Smooth muscle cell of trachea (primary cell): ENCODE data around the gene FRZB. TPM values are rescaled to one million over a fixed set of nuclear protein-coding genes. Genes with fewer than 3 reads are reported as not detected.

Experiments used
- total RNA-seq: library from RNA; depleted of rRNA; stranded (reverse); fragments of >200 nt; gene quantifications from 2 replicates; pipeline ENCODE4 v1.2.1, GENCODE V29; 2014

The FRZB gene
- total RNA-seq, result 0.17 and 0.44 TPM in 2 replicates

GRCh38 chr2:182866461-182867406 lies at the start of gene FRZB:
TSS of gene FRZB (minus strand) at chr2:182866637. CDS start at chr2:182866552, 85 bp downstream.

Other genes with a start within 250 kb of the FRZB start
- gene DNAJC10, start 150.4 kb downstream of the FRZB start, total RNA-seq, result 76.7 and 111 TPM in 2 replicates
- gene NCKAP1, start 171.8 kb upstream of the FRZB start, total RNA-seq, result 163 and 167 TPM in 2 replicates
- gene DUSP19, start 212.1 kb upstream of the FRZB start, total RNA-seq, result 3.5 TPM in 2 replicates